NT2/D1 (cell line): Measurements from ENCODE around the gene SULT6B1.
"Not testable (repeated sequence)": the region's sequence is repeated elsewhere in the genome, so short reads cannot be mapped to it uniquely, and the experiment has no call there.

ENCODE experiments used
- DNase-seq: peaks from one replicate; pipeline ENCODE4 v3.0.0-alpha.2; 2011; ENCODE audit warnings: low read depth, low spot score
- H3K27me3 ChIP-seq: 2 replicates; pipeline ENCODE4 v1.6.0; 2011; ENCODE audit warnings: mild to moderate bottlenecking; ENCODE audit not compliant: insufficient read length, insufficient read depth
- H3K36me3 ChIP-seq: 2 replicates; pipeline ENCODE4 v1.6.1; 2011; ENCODE audit warnings: mild to moderate bottlenecking, low read length, mixed read lengths; ENCODE audit not compliant: insufficient read depth, insufficient read length
- H3K4me1 ChIP-seq: 2 replicates; pipeline ENCODE4 v1.5.1; 2011; ENCODE audit not compliant: insufficient read depth, insufficient read length
- H3K4me3 ChIP-seq: 2 replicates; pipeline ENCODE4 v1.5.1; 2011; ENCODE audit warnings: low read depth; ENCODE audit not compliant: insufficient read length
- H3K9ac ChIP-seq: 2 replicates; pipeline ENCODE4 v1.6.0; 2011; ENCODE audit warnings: low read depth; ENCODE audit not compliant: insufficient read length
- H3K9me3 ChIP-seq: 2 replicates; pipeline ENCODE4 v1.5.1; 2011; ENCODE audit warnings: mild to moderate bottlenecking, low read length; ENCODE audit not compliant: insufficient read depth
- SUZ12 ChIP-seq: IDR thresholded peaks from 2 replicates; pipeline ENCODE4 v1.6.1; 2011; ENCODE audit not compliant: insufficient read length, insufficient read depth; ENCODE audit errors: extremely low read depth
- YY1 ChIP-seq: IDR thresholded peaks from 2 replicates; pipeline ENCODE4 v1.6.1; 2011; ENCODE audit not compliant: insufficient read length, insufficient read depth
- ZNF274 ChIP-seq: IDR thresholded peaks from 2 replicates; pipeline ENCODE4 v1.6.1; 2011; ENCODE audit warnings: mild to moderate bottlenecking, low read depth, low read length

The SULT6B1 gene

GRCh38 chr2:37203708-37204107 lies 15.2 kb upstream of the SULT6B1 start:
- H3K36me3 ChIP-seq = peaks cover 55% of the 10 kb centered on the region

GRCh38 chr2:37201766-37202165 lies 13.3 kb upstream of the SULT6B1 start:
- H3K4me1 ChIP-seq = no peaks in the 10 kb centered on the region
- no peaks in the 10 kb centered on the region for H3K27me3 ChIP-seq
- no peak for TF ChIP-seq YY1
- no peak overlapping the region for H3K9ac ChIP-seq
- H3K9me3 ChIP-seq = peaks cover 35% of the 10 kb centered on the region
- no peak for DNase-seq
- peaks cover 49% of the 10 kb centered on the region for H3K36me3 ChIP-seq
- H3K4me3 ChIP-seq = no peak overlapping the region

More at GRCh38 chr2:37203708-37204107, 15.2 kb upstream of the SULT6B1 start:
- no peak overlapping the region for H3K9ac ChIP-seq
- no peaks in the 10 kb centered on the region for H3K4me1 ChIP-seq
- DNase-seq = no peak
- TF ChIP-seq YY1 = no peak
- H3K4me3 ChIP-seq = no peak overlapping the region
- peaks cover 54% of the 10 kb centered on the region for H3K9me3 ChIP-seq
- no peaks in the 10 kb centered on the region for H3K27me3 ChIP-seq

- Histone ChIP-seq H3K4me1 (no peaks in the 10 kb centered on the region), H3K27me3 (no peaks in the 10 kb centered on the region), H3K9me3 (peaks cover 29% of the 10 kb centered on the region), H3K36me3 (peaks cover 44% of the 10 kb centered on the region), H3K9ac (no peak overlapping the region), H3K4me3 (no peak overlapping the region)
- DNase-seq = no peak
- TF ChIP-seq SUZ12 (no peak), ZNF274 (no peak), YY1 (no peak)
These were observed 12.7 kb upstream of the SULT6B1 start for GRCh38 chr2:37201208-37201607.

GRCh38 chr2:37198681-37199065 lies 10.2 kb upstream of the SULT6B1 start:
- no peaks in the 10 kb centered on the region for H3K27me3 ChIP-seq
- H3K4me3 ChIP-seq = no peak overlapping the region
- peaks cover 28% of the 10 kb centered on the region for H3K36me3 ChIP-seq
- DNase-seq = no peak
- peaks cover 11% of the 10 kb centered on the region for H3K9me3 ChIP-seq
- H3K4me1 ChIP-seq = no peaks in the 10 kb centered on the region
- H3K9ac ChIP-seq = no peak overlapping the region
- TF ChIP-seq SUZ12 (no peak), ZNF274 (no peak), YY1 (no peak)

- Histone ChIP-seq H3K9ac (peak within 1 kb of the TSS; percentile 94), H3K4me1 (no peaks in the 10 kb centered on the region), H3K4me3 (peak within 1 kb of the TSS; percentile 95), H3K36me3 (peaks cover 10% of the 10 kb centered on the region), H3K27me3 (no peaks in the 10 kb centered on the region), H3K9me3 (no peaks in the 10 kb centered on the region)
- no peak for TF ChIP-seq YY1
- TF ChIP-seq ZNF274 = no peak
- no peak for TF ChIP-seq SUZ12
- peak; percentile 63 for DNase-seq
These were observed 8.1 kb upstream of the SULT6B1 start, which contains the start of gene CEBPZOS for GRCh38 chr2:37196320-37197195. Gene CEBPZOS, plus strand, starts transcription at chr2:37196496. Its CDS starts 3,209 bp downstream, at chr2:37199705.

GRCh38 chr2:37195862-37196319 lies 7.4 kb upstream of the SULT6B1 start:
- not testable (repeated sequence) for H3K9ac ChIP-seq, H3K4me1 ChIP-seq, DNase-seq, H3K9me3 ChIP-seq, H3K36me3 ChIP-seq, H3K27me3 ChIP-seq
- H3K4me3 ChIP-seq = peak overlapping the region; percentile 95

- DNase-seq = no peak
- TF ChIP-seq ZNF274 = no peak
- no peak for TF ChIP-seq YY1
- TF ChIP-seq SUZ12 = no peak
- peaks cover 5% of the 10 kb centered on the region for H3K4me1 ChIP-seq
- no peak overlapping the region for H3K9ac ChIP-seq
- no peaks in the 10 kb centered on the region for H3K9me3 ChIP-seq
- no peaks in the 10 kb centered on the region for H3K36me3 ChIP-seq
- no peaks in the 10 kb centered on the region for H3K27me3 ChIP-seq
- no peak overlapping the region for H3K4me3 ChIP-seq
These were observed 4.1 kb upstream of the SULT6B1 start for GRCh38 chr2:37192551-37192950.
